IMR-90 (cell line): Measurements from ENCODE around the gene CYTH1. TPM values are rescaled to one million over a fixed set of nuclear protein-coding genes. Genes with fewer than 3 reads are reported as not detected.
A peak's percentile ranks its signal among the peaks of the same experiment; 100 is the strongest.

Experiments used
- ATAC-seq: fragments of 200-7000 bp; cut with Tn5 transposase; 2 replicates; pipeline ENCODE4 v1.9.1; 2020; ENCODE audit warnings: low read depth, mild to moderate bottlenecking, moderate library complexity
- BruUV-seq: library from RNA; stranded (reverse); fragments of 400-500 nt; replicated peaks from 2 replicates; lab custom pipeline; 2021; lab: Mats Ljungman, UMichigan
- CTCF ChIA-PET: fragments of 300-600 bp; formaldehyde crosslinking; extraction: SDS; loops from one replicate; lab custom pipeline; 2021; ENCODE audit warnings: antibody characterized with exemption; lab: Yijun Ruan, JAX
- POLR2A ChIA-PET: fragments of 300-600 bp; sonication (Branson Sonifier 250); formaldehyde crosslinking; loops from one replicate; lab custom pipeline; 2022; ENCODE audit warnings: antibody characterized with exemption; ENCODE audit not compliant: unreplicated experiment; lab: Charles Lee
- DNase-seq: peaks from one replicate; pipeline ENCODE4 v3.0.0; 2013
- H2AFZ ChIP-seq: replicated peaks from 2 replicates; pipeline ENCODE3; 2013; ENCODE audit warnings: low read length, mild to moderate bottlenecking; ENCODE audit not compliant: poor library complexity
- H2AK5ac ChIP-seq: 2 replicates; pipeline ENCODE4 v1.6.1; 2013; ENCODE audit warnings: low read depth, low read length, inconsistent platforms
- H2AK9ac ChIP-seq: replicated peaks from 2 replicates; pipeline ENCODE3; 2013; ENCODE audit warnings: mild to moderate bottlenecking, low read depth, low read length, moderate library complexity; ENCODE audit not compliant: poor library complexity
- H2BK120ac ChIP-seq: 2 replicates; pipeline ENCODE4 v1.6.1; 2013; ENCODE audit warnings: low read depth, low read length, inconsistent platforms
- H2BK15ac ChIP-seq: 3 replicates; pipeline ENCODE4 v1.6.1; 2013; ENCODE audit warnings: low read depth, low read length, inconsistent platforms
- H2BK20ac ChIP-seq: 2 replicates; pipeline ENCODE4 v1.6.1; 2013; ENCODE audit warnings: low read depth, mild to moderate bottlenecking, inconsistent platforms, low read length, moderate library complexity
- H2BK5ac ChIP-seq: 2 replicates; pipeline ENCODE4 v1.6.1; 2013; ENCODE audit warnings: mild to moderate bottlenecking, low read depth, low read length, inconsistent platforms; ENCODE audit not compliant: poor library complexity, severe bottlenecking
- H3K14ac ChIP-seq: replicated peaks from 2 replicates; pipeline ENCODE4 v1.6.1; 2013; ENCODE audit warnings: low read depth, low read length, inconsistent platforms
- H3K18ac ChIP-seq: 2 replicates; pipeline ENCODE4 v1.6.1; 2013; ENCODE audit warnings: low read depth, low read length, control low read depth
- H3K23ac ChIP-seq: 2 replicates; pipeline ENCODE4 v1.6.1; 2013; ENCODE audit warnings: low read depth, low read length, inconsistent platforms
- H3K27ac ChIP-seq: 2 replicates; pipeline ENCODE4 v1.5.1; 2013; ENCODE audit warnings: mild to moderate bottlenecking, control low read depth, low read length; ENCODE audit not compliant: insufficient read depth
- H3K27me3 ChIP-seq: 2 replicates; pipeline ENCODE4 v1.6.1; 2013; ENCODE audit warnings: low read length; ENCODE audit not compliant: control insufficient read depth, insufficient read depth
- H3K36me3 ChIP-seq: 2 replicates; pipeline ENCODE4 v1.6.1; 2013; ENCODE audit warnings: low read length, mixed read lengths; ENCODE audit not compliant: control insufficient read depth, insufficient read depth
- H3K4ac ChIP-seq: 2 replicates; pipeline ENCODE4 v1.6.1; 2013; ENCODE audit warnings: low read depth, low read length, inconsistent platforms
- H3K4me1 ChIP-seq: 2 replicates; pipeline ENCODE4 v1.6.1; 2013; ENCODE audit warnings: low read length, mixed read lengths; ENCODE audit not compliant: control insufficient read depth, insufficient read depth
- H3K4me2 ChIP-seq: 2 replicates; pipeline ENCODE4 v1.6.1; 2013; ENCODE audit warnings: low read depth, mild to moderate bottlenecking, control low read depth, low read length, moderate library complexity
- H3K4me3 ChIP-seq: 2 replicates; pipeline ENCODE4 v1.5.1; 2013; ENCODE audit warnings: low read depth, mild to moderate bottlenecking, control low read depth, low read length, moderate library complexity; ENCODE audit not compliant: insufficient read depth
- H3K56ac ChIP-seq: 2 replicates; pipeline ENCODE4 v1.6.1; 2013; ENCODE audit warnings: low read length, inconsistent platforms; ENCODE audit not compliant: insufficient read depth; ENCODE audit errors: extremely low read depth
- H3K79me1 ChIP-seq, 2 experiments: 2 replicates each; pipeline ENCODE4 v1.6.1; 2013; ENCODE audit warnings: low read length in 2 of 2, inconsistent platforms in 1 of 2, low read depth in 1 of 2
- H3K9ac ChIP-seq: 2 replicates; pipeline ENCODE4 v1.6.1; 2013; ENCODE audit warnings: low read depth, low read length, control low read depth
- H3K9me1 ChIP-seq: 2 replicates; pipeline ENCODE4 v1.6.1; 2013; ENCODE audit warnings: low read length, inconsistent platforms; ENCODE audit not compliant: insufficient read depth
- H3K9me3 ChIP-seq: 2 replicates; pipeline ENCODE4 v1.6.1; 2013; ENCODE audit warnings: low read length; ENCODE audit not compliant: control insufficient read depth, insufficient read depth
- H4K20me1 ChIP-seq: 2 replicates; pipeline ENCODE4 v1.6.1; 2013; ENCODE audit warnings: low read length, inconsistent platforms; ENCODE audit not compliant: insufficient read depth
- H4K5ac ChIP-seq: 2 replicates; pipeline ENCODE4 v1.6.1; 2013; ENCODE audit warnings: mild to moderate bottlenecking, low read depth, low read length, control low read depth
- H4K8ac ChIP-seq, 2 experiments: 2 replicates each; pipeline ENCODE4 v1.6.1; 2013; ENCODE audit warnings: low read depth in 2 of 2, low read length in 2 of 2, control low read depth in 1 of 2, inconsistent platforms in 1 of 2
- H4K91ac ChIP-seq: 2 replicates; pipeline ENCODE4 v1.6.1; 2013; ENCODE audit warnings: low read depth, low read length, inconsistent platforms; ENCODE audit not compliant: insufficient read depth
- CHD1 ChIP-seq: IDR thresholded peaks from 2 replicates; pipeline ENCODE4 v1.6.1; 2012; ENCODE audit warnings: low read depth, low read length, improper control_type of control experiment
- WGBS, 2 experiments: methylation state at CpG; one replicate each; pipeline versions ENCODE4 v1.1.5 to v1.1.7; 2013; ENCODE audit warnings: missing lambda C conversion rate in 2 of 2; ENCODE audit not compliant: insufficient read length in 1 of 2; ENCODE audit errors: extremely low coverage in 2 of 2; 5-methylcytosine and 5-hydroxymethylcytosine counted together
- dilution Hi-C: fragments of 300-500 bp; cut with HindIII; formaldehyde crosslinking; loops from one replicate; pipeline ENCODE4 v1.14.3; 2018; ENCODE audit warnings: low sequenced_read_pairs; ENCODE audit not compliant: unreplicated experiment
- in situ Hi-C: fragments of 300-500 bp; cut with MboI; formaldehyde crosslinking; loops from 3 replicates; pipeline ENCODE4 v1.14.3; 2019; ENCODE audit warnings: low sequenced_read_pairs, inconsistent platforms, mixed read lengths
- intact Hi-C: fragments of 100-400 bp; cut with micrococcal nuclease; formaldehyde crosslinking; loops from 2 replicates; pipeline ENCODE4 v1.10.0; 2022
- polyA plus RNA-seq, 3 experiments: library from polyadenylated mRNA; depleted of rRNA; stranded (reverse); fragments of >200 nt; gene quantifications; 2 replicates each; pipeline ENCODE4 v1.2.3, GENCODE V29; 2012; ENCODE audit warnings: low replicate concordance in 1 of 3
- total RNA-seq: library from RNA; depleted of rRNA; stranded (reverse); fragments of >200 nt; gene quantifications from 2 replicates; pipeline ENCODE4 v1.2.3, GENCODE V29; 2012
- TF ChIP-seq, protein P1 (sequence below): conservative IDR thresholded peaks from 2 replicates; pipeline ENCODE4 v1.5.1; 2012; ENCODE audit warnings: mild to moderate bottlenecking, low read depth, low read length, improper control_type of control experiment

CYTH1 gene
- total and polyA plus RNA-seq, 2 of the 4 experiments (the other 2 are of a cell fraction), result 7.9 to 12.4 TPM

DNA sequence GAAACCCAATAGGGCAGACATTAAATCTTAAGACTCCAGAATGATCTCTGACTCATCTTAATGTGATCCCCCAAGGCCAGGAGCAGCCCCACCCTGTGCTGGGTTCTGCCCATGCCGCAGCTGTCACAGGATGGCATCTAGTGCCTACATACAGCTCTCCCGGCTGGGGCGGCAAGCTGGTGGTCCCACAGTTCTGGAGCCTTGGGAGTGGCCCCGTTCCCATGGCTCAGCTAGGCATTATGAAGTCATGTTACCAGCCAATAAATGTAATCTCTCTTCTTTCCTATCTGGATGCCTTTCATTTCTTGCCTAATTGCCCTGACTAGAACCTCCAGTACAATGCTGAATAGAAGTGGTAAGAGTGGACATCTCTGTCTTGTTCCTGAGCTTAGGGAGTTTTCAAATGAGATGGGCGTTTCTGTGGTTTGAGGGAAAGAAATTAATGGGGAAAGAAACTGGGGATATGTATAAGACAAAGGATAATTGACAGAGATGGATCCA lies 109.2 kb downstream of the CYTH1 start:
- H4K5ac ChIP-seq, result no peak overlapping the region
- H3K18ac ChIP-seq, result no peak overlapping the region
- peaks cover 0 to 3% of the 10 kb centered on the region in 2 experiments; a peak in 1 of 4 replicates for H3K79me1 ChIP-seq
- POLR2A ChIA-PET, result interaction anchor here (0.6 kb wide), 1 partner anchor 36 kb away, joined by 3 read pairs; no protein-coding TSS in a partner anchor
- no peak overlapping the region for H2AK5ac ChIP-seq
- no peak overlapping the region for H3K9ac ChIP-seq
- no peak overlapping the region for H2BK15ac ChIP-seq
- H4K91ac ChIP-seq, result peak overlapping the region; percentile 12; the same call in 1 of the 2 replicates
- CTCF ChIA-PET, result interaction anchor here (1.0 kb wide), 1 partner anchor 35 kb away, joined by 3 read pairs; no protein-coding TSS in a partner anchor
- in situ Hi-C loops (no loop called here), intact Hi-C loops (no loop called here), dilution Hi-C loops (no loop called here)
- no peak overlapping the region for H2BK5ac ChIP-seq
- H2AFZ ChIP-seq, result no peak overlapping the region
- peaks cover 18% of the 10 kb centered on the region; the same call in 1 of the 2 replicates for H3K36me3 ChIP-seq
- ATAC-seq (peak; percentile 54), DNase-seq (no peak)
- no peak overlapping the region for H4K8ac ChIP-seq
- H3K4me2 ChIP-seq, result no peak overlapping the region
- H3K14ac ChIP-seq, result no peak overlapping the region
- no TSS peak for BruUV-seq
- H3K4ac ChIP-seq, result no peak overlapping the region
- peaks cover 2% of the 10 kb centered on the region; the same call in 1 of the 2 replicates for H3K4me1 ChIP-seq
- no peak overlapping the region for H2AK9ac ChIP-seq
- H2BK120ac ChIP-seq, result no peak overlapping the region
- no peak overlapping the region for H3K56ac ChIP-seq
- no peak overlapping the region for H3K4me3 ChIP-seq
- H3K27me3 ChIP-seq, result no peaks in the 10 kb centered on the region
- H3K9me1 ChIP-seq, result peaks cover 6% of the 10 kb centered on the region; the same call in 1 of the 2 replicates
- no peaks in the 10 kb centered on the region for H3K9me3 ChIP-seq
- H3K27ac ChIP-seq, result no peak overlapping the region
- no peak for TF ChIP-seq CHD1
- TF ChIP-seq, protein P1, sequence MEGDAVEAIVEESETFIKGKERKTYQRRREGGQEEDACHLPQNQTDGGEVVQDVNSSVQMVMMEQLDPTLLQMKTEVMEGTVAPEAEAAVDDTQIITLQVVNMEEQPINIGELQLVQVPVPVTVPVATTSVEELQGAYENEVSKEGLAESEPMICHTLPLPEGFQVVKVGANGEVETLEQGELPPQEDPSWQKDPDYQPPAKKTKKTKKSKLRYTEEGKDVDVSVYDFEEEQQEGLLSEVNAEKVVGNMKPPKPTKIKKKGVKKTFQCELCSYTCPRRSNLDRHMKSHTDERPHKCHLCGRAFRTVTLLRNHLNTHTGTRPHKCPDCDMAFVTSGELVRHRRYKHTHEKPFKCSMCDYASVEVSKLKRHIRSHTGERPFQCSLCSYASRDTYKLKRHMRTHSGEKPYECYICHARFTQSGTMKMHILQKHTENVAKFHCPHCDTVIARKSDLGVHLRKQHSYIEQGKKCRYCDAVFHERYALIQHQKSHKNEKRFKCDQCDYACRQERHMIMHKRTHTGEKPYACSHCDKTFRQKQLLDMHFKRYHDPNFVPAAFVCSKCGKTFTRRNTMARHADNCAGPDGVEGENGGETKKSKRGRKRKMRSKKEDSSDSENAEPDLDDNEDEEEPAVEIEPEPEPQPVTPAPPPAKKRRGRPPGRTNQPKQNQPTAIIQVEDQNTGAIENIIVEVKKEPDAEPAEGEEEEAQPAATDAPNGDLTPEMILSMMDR, result no peak
- no peaks in the 10 kb centered on the region for H4K20me1 ChIP-seq
- no peak overlapping the region for H3K23ac ChIP-seq
- 100% methylated on average over 2 of the region's 5 CpGs; no CpG with 5 or more reads in 1 of the 2 experiments for WGBS, 2 experiments
- H2BK20ac ChIP-seq, result no peak overlapping the region
